Kasumi-1 (cell line): ENCODE results near the gene IQCM.

ENCODE experiments used
- DNase-seq, 2 experiments: peaks; one replicate each; lab custom pipeline; 2025; lab: John Stamatoyannopoulos, UW

The IQCM gene

DNA sequence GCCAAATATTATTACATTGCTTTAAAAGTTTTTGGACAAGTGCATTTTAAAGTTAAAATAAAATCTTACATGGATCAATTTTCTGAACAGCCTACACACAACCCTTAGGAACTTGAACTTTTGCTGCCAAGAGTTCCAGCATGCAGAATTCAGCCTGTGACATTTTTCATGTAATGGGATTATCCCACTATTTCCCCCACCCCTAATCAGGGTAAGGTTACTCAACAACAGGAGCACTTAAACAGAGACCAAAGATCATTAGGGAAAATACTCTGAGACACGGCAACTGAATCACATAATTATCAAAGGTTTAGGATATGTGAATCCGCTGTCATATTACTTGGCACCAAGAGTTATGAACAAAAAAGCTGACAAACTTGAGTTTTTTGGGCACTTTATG, 47.2 kb downstream of the IQCM start:
- DNase-seq: no peak

DNA sequence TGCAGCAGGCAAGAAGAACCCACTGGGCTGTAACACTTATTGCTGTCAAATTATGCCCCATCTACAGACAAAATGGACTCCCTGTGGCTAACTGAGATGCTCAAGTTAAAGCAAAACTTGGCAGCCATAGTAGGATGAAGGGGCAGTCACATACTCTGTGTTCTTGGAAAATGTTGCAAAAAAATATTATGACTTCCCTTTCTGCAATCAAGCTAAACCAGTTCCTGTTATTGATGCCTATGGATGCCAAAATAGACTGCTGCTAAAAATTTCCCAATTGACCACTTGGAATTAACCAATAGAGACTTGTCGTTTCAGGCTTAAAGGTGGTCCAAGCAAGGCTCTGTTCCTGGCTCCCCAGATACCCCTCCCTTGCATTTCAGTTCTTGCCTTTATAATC, 49.5 kb downstream of the IQCM start:
- peak; percentile 32 to 40 for DNase-seq

DNA sequence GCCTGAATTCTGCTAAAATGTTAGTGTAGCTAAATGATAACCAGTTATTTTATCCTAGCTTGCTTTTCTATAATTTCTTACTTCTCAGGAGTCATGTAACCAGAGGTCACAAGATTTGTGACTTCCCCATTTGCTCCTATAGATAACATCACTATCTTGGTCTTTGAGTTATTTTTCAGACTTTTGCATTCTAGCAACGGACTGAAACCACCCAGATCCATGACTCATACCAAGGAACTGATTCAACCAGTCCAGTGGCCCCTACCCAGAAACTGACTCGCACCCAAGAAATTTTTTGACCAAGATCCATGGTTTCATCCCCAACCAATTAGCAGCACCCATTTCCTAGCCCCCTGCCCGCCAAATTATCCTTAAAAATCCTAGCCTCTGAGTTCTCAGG, 50.0 kb downstream of the IQCM start:
- peak; percentile 55 to 56 for DNase-seq

DNA sequence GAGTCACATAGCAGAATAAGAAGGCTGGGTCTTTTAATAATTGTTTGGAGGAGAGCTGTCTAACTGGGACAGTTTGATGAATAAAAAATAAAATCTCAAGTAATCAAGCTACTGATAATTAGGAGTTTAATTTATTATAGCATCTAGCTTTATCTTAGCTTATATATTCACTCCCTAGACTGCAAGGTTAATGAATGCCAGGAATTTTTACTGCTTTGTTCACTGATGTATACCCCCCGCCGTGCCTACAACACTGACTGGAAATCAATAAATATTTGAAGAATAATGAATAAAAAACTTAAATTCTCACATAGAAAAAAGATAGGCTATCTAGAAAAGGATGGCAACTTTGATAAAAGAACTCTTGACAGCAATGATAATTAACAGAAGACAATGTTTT, 59.7 kb downstream of the IQCM start:
- DNase-seq: no peak

DNA sequence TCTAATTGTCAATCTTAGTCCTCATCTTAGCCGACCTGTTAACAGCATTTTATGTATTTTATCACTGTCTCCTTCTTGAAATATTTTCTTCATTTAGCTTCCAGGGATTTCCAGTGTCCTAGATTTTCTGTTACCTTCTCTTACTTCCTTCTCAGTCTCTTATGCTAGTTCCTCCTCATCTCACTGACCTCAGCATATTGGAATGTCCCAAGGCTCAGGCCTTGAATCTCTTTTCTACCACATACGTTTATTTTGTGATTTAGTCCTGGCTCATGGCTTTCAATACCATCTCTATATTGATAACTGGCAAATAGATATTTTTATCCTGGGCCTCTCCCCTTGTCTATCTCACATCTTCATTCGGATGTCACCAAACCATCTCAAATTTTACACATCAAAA, 61.1 kb downstream of the IQCM start:
- DNase-seq: no peak

DNA sequence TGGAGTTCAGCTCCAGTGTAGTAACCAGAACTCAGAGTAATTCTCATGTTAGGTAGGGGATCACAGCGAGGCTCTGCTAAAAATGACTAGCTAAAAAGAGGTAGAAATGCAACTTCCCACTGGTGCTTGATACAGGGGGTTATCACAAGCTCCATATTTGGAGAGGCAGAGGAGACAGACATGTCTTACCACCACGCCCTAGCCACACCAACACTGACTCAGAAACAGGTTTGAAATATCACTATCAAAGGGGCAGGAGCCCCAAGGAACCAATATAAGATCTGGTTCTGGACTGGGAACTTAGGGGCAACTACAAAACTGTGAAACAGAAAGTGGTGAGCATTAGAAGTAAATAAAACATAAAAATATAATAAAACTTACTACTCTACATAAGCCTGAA, 62.9 kb downstream of the IQCM start:
- DNase-seq: no peak

DNA sequence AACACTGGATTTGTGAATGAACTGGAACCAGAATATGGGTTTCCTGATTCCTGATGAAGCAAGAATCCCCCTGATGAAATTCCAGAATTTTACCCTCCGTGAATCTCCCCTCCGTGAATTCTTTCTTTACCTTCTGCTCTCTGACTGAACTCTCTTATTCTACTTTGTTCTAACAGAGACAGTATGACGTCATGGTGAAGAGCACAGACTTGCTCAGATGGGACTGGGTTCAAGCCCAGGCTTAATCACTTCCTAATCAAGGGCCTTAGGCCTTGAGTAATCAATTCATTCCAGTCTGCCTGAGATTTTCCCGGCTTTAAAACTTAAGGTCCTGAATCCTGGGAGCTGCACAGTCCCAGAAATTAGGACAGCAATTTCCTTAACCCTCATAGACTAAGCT, 64.5 kb downstream of the IQCM start:
- DNase-seq: no peak

DNA sequence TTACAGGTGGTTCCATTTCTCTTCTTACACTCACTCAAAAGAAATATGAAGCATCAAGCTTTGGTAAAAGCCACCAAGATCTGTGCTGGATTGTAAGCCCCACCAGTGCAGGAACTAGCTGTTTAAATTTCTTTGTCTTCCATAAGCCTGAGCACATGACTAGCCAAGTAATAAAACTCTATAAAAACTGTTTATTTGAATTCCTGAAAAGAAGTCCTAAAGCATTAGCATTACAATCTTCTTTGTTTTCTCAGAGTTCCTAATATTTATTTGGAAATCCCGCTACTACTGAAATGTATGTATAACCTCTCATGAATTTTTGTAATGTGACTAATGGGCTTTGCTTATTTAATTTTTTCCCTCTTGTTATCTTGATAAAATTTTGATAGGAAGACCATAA, 65.9 kb downstream of the IQCM start:
- DNase-seq: no peak

DNA sequence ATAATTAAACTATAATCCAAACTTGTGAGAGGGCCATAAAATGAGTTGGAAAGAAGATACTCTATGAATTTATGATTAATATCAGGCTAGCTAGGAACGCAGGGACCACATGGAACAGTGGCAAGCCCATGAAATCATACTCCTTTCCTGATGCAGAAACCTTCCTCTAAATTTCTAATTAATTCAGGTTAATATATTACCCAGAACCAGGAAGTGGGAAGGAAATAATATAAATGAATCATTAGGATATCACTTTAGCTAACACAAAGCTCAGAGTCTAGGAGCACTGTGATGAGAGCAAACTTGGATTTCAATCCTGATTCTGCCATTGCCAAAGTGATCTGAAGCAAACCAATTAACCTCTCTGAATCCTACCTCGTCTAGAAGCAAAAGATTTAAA, 68.0 kb downstream of the IQCM start:
- DNase-seq: no peak

DNA sequence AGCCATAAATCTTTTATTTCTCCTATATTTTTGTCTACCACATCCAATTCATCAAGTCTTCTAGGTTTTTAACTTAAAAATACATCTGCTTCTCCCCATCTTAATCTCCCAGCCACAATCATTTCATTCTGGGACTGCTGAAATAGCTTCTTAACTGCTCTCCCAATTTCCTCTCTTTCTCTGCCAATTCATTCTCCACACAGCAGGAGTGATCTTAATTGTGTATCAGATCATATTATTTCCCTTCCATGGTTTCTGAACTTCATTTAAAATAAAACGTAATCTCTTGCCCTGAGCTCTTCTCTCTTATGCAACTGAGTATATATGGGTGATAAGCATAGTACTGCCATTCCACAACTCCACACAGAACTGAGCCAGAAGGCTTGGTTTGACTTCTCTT, 69.4 kb downstream of the IQCM start:
- no peak for DNase-seq

DNA sequence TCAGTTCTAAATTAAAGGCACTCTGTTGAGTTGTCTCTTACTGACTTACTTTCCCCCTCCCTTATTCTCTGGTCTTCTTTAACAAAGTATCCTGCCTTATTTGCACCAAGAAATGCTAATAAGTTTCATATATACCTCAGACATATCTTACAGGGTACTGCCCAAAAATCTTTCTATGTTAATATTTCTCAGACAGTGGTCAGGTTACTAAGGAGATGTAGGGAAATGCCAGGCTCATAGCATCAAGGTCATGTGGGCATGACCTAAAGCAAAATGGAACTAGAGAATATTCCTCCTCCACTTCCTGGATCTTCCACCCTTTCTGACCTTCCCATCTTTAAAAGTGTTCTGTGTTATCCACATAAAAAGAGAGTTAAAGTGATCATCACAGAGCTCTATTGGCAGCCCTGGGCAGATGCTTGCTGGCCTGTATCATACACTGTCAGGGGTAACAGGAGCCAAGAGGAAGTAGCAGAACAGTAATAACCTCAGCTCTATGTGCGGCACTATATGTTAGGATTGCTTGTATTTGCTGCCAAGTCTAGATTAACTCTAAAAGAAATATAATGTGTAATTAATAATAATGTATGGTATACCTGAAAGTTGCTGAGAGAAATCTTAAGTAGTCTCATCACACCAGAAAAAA, 74.3 kb downstream of the IQCM start:
- no peak for DNase-seq

DNA sequence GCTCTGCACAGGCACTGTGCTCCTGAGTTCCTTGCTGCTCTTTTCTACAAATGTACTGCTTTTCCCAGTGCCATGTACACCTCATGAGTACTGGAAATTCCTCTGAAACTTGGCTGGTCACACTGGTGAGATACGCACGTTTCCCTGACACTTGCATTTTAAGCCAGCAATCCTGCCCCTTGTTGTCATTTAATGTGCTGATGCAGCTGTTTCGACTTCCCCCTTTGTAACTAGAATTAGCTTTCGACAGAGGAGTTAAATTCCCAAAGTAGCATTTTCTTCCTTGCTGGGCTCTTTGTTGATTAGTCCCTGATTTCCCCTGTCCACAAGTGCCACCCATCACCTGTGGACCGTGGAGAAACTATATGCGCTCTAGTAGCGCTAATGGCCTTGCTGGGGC, 77.5 kb downstream of the IQCM start:
- DNase-seq: no peak

DNA sequence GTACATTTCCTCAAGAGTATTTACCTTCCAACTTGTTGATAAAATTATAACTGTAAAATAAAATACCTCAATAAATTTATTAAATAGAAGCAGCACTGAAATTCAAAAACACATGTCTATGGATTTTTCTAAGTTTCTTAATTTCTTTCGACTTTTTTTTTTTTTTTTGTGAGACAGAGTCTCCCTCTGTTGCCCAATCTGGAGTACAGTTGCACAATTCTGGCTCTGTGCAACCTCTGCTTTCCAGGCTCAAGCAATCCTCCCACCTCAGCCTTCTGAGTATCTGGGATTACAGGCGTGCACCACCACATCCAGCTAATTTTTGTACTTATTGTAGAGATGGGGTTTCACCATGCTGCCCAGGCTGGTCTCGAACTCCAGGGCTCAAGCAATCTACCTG, 79.8 kb downstream of the IQCM start:
- peak; percentile 6 to 25 for DNase-seq

DNA sequence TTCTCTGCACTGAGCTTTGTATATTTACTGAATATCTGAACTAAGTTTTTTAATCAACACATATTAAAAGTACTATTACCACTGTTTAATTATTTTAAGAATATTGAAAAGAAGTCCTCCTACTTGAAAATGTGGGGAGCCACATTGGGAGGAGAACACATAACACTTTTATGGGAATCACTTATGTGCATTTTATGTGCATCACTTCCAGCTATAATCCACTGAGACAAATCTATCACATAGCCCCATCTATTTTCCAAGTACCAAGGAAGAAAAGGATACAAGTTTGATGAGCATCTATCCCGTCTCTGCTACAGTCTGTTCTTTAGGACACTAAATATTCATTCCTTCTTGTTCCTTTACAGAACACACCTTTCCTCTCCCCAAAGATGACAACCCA, 87.2 kb downstream of the IQCM start:
- no peak for DNase-seq

DNA sequence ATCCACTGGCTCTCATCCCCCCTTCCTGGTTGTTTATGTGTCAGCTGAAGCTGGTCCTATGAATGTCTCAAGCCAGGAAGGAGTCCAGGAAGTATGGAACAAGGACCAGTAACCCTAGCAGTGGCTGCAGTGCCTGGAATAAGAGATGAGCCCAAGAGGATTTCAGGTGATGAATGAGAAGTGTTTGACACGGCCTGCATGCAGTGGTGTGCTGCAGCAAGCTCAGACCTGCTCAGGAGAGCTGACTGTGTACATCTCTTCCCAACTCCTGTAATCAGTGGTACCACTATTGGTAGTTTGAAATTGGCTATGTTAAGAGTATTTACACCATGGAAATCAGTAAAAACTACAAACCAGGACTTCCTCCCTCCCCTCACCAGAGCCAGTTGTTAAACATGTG, 88.0 kb downstream of the IQCM start:
- no peak for DNase-seq

DNA sequence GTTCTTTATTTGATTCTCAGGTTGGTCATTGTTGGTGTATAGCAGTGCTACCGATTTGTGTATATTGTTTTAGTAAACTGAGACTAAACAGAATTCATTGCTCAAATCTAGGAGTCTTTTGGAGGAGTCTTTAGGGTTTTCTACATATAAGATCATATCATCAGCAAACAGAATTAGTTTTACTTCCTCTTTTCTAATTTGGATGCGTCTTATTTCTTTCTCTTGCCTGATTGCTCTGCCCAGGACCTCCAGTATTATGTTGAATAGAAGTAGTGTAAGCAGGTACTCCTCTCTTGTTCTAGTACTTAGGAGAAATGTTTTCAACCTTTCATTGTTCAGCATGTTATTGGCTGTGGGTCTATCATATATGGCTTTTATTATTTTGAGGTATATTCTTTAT, 92.6 kb downstream of the IQCM start:
- DNase-seq: peak; percentile 15 to 24

DNA sequence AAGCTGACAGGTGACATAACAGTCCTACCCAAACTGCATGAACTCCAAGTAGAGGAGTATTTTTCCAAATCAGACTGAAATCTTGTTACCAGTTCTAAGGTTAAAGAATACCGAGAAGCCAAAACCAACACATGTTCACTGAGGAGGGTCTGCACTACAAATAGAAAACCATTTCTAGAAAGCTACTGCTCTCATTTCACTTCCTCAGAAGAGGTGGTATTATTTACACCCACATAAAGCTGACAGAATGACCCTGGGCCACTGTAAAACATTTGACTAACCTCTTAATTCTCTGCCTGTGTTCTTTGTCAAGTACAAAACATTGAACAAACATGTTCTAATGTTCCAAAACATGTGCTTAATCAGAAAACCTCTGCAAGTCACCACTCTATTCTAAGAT, 95.8 kb downstream of the IQCM start:
- DNase-seq: no peak

DNA sequence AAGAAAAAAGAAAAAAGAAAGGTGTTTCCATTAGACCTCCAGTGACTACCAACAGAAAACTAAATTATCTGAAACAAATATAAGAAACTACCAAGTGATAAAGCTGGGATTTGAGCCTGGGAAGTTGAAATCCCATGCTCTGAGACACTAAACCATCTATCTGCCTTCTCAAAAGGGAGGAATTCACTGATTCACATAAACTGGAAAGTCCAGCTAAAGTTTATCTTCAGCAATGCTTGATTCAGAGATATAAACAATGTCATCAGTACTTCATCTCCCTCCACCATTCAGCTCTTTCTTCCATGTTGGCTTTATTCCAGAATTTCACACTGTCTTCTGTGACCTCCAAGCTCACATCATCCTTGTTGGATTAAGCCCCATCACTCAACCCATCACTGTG, 96.3 kb downstream of the IQCM start:
- no peak for DNase-seq

DNA sequence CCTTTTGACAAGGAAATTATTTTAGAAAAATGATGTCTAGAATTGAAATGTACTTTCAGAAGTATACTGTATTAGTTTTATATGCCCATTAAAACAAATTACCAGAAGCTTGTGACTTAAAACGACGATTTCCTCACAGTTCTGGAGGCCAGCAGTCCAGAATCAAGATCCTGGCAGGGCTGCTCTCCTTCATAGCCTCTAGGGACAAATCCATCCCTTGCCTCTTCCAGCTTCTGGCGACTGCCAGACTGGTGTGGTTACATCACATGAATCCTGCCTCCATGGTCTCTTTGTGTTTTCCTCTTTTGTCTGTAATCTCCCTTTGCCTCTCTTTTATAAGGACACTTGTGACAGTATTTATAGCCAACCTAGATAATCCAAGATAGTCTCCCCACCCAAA, 97.1 kb downstream of the IQCM start:
- no peak for DNase-seq

DNA sequence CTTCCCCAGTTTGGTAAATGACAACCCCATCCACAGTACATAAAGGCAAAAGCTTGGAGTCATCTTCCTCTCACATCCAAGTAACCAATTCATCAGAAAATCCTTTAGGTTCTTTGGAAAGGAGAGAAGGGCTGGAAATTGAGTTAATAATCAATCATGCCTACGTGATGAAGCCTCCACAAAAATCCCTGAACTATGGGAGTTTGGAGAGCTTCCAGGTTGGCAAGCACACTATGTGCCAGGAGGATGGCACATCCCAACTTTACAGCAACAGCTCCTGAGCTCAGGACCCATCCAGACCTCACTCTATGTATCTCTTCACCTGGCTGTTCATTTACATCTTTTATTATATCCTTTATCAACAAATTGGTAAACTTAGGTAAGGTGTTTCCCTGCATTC, 98.9 kb downstream of the IQCM start:
- no peak for DNase-seq

DNA sequence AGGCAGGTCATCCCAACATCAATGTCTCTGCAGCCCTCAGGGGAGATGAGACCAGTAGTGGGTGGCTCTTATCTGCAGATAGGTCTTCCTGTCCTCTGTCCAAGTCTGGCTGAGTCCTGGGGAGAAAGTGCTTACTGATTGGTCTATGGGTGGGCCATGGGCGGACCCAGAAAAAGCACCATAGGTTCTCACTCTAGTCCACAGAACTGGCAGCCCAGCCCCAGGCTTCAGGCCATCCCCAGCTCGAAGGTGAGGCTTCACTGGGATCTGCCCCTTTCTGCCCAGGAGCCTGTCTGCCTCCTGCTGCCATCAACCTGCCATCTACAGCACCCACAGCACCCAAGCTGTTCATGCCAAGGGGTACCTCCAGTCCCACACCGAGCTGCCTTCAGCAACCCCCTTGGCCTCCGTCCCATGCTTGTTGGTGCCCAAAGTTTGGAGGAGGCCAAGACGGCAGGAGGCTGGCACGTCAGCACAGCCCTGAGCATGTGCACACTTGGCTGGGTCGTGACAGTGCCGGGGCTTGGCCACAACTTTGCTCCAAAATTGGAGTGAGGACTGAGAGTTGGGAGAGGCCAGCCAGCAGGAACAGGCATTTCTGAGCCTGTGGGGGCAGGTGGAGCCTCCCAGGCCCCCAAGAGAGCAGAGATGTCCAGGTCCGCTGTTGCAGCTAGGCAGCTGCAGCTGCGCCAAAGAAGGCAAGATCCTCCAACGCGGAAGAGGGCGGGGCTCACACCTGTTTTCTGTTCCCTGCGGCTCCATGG, 99.6 kb downstream of the IQCM start:
- DNase-seq: no peak

DNA sequence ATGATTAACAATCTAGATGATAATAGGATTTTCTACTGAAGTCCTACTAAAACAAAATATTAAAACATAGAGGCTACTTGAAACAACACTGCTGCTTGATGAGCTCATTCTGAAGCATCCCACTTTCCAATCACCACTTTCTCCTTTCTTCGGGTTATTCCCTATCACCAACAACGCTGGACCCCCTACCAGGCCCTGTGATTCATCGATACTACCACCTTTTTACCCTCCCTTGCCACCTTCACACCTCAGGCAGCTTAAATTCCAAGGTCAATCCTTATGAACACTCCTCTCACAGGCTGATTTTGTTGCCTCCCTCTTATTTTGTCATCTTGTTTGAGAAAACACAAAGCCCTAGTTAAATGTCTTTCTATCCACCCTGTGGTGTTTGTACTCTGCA, 102.6 kb downstream of the IQCM start:
- DNase-seq: no peak

DNA sequence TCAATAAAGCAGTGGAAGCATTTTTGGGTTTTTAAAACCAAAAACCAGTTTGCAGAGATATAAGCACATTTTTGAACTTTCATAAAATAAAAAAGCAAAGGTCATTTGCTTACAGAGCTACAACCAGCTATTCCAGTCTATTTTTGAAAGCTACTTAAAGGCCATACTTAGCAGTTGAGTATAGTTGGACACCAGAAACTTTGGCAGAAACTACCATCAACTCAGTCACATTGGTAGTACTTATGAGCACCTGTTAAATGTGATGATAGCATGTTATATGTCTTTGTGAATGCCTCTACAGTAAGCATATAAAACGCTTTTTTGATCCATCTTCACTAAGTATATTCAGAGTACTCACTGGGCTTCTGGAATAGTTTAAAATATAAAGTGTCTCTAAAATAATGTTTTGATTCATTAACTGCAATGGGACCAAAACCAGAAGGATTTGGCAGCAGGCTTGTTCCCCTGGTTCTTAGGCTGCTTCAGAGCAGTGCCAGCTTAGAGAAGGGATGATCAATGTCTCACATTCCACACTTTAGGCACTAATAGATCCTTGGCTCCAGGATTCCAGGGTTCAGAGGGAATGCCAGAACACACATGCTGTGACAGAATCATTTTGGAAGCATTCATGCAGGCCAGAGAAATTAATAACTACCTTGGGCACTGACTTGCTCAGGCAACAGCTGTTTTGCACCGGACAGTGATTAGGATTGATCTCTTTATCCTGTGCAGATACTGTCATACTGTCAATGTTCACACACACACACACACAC, 103.9 kb downstream of the IQCM start:
- DNase-seq: no peak
